ENCODE measurements around the gene RPEL1.

The RPEL1 gene

GRCh38 chr10:103282961-103283360 lies 37.3 kb downstream of the RPEL1 start:
- DNase-seq, result no peak

- no peak for DNase-seq
Measured at GRCh38 chr10:103284170-103284569, 38.5 kb downstream of the RPEL1 start.

- no peak for DNase-seq
Measured at GRCh38 chr10:103287992-103288391, 42.3 kb downstream of the RPEL1 start.

GRCh38 chr10:103291588-103291987 lies 45.9 kb downstream of the RPEL1 start:
- no peak for DNase-seq

GRCh38 chr10:103295374-103296015 lies 49.8 kb downstream of the RPEL1 start:
- DNase-seq, result no peak
